GOT3 (cell line): ENCODE data around the gene SIVA1.

Source experiments
- DNase-seq: peaks from one replicate; lab custom pipeline; 2025; ENCODE audit warnings: mixed read lengths; lab: John Stamatoyannopoulos, UW

SIVA1 gene

GRCh38 chr14:104771918-104772706, 19.2 kb downstream of the SIVA1 start:
- no peak for DNase-seq

DNA sequence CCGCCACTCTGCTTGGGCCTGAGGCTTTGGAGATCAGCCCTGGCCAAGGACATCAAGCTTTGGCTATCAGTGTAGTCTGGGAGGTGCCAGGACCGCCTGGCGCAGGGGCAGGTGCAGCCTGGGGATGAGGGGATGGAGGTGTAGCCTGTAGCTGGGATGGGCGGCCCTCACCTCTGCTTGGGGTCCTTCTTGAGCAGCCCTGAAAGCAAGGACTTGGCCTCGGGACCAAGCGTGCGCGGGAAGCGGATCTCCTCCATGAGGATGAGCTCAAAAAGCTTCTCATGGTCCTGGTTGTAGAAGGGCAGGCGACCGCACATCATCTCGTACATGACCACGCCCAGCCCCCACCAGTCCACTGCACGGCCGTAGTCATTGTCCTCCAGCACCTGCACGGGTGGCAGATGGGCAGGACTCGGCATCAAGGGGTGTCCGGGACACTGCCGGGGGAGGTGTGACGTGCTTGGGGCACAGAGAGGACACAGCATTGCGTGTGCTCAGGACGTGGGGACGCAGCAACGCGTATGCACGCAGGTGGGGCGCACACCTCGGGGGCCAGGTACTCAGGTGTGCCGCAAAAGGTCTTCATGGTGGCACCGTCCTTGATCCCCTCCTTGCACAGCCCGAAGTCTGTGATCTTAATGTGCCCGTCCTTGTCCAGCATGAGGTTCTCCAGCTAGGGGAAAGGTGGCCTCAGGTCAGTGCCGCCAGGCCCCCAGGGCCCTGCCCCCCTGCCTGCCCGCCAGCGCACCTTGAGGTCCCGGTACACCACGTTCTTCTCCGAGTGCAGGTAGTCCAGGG, 20.0 kb downstream of the SIVA1 start:
- no peak for DNase-seq

GRCh38 chr14:104773505-104774452, 20.8 kb downstream of the SIVA1 start:
- DNase-seq: no peak

DNA sequence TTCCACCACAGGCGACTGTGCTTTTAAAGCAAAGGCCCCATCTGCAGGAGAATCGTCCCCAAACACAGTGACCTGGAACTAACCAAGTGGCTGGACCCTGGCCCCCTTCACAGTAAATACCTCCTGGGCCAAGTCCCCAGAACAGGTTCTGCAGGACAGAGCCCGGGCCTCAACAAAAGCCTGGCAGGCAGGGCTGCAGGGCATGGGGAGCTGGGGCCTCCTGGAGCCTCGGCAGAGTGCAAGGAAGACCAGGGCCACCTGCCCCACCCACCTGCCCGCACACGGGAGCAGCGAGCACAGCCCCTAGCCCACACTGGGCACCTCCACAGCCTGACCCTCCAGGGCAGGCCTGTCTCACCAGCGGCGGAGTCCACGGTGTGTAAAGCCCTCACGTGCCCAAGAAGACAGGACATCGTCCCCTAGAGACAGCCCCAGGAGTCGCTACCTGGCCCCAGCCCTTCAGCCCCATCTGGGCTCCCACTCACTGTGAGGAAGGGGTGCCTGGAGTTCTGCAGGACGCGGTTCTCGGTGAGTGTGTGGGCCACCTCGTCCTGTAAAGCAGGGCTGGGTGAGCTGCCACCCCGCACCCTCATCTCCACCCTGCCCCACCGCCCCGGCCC, 21.6 kb downstream of the SIVA1 start:
- DNase-seq: no peak

- DNase-seq: no peak
Measured at GRCh38 chr14:104775073-104775489, 22.1 kb downstream of the SIVA1 start.

DNA sequence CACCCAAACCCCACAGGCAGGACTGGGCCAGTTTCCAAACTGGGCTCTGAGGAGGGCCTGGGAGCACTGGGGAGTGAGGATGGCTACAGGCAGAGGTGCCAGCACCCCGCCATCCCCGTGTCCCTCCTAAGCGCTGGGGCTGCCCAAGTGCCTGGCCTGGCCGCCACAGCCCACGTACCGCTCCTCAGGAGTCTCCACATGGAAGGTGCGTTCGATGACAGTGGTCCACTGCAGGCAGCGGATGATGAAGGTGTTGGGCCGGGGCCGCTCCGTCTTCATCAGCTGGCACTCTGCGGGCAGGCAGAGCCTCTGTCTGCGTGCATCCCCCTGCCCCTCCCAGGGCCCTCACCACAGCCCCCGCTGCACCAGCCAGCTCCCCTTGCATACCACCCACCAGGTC, 23.5 kb downstream of the SIVA1 start:
- no peak for DNase-seq

- no peak for DNase-seq
Measured at GRCh38 chr14:104776961-104777807, 24.2 kb downstream of the SIVA1 start.

DNA sequence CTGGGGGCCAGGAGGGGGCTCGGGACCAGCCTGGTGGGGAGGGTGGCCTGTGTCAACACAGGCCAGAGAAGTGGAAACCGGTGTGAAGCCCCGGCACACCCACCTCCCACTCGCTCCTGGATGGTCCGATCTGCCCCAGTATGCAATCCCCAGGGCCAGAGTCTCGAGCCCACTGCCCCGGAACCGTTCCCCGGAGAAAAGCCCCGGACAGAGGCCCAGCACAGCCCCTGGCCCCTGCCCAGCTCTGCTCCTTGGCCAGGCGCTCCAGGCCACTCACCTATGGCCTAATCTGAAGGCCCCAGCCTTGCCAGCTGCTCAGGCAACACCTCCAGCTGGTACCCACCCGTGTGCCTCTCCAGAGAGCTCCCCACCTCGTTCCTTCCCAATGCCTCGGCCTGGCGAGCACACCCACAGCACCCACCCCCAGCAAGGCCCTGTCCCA, 24.9 kb downstream of the SIVA1 start:
- no peak for DNase-seq

GRCh38 chr14:104778694-104779331, 25.9 kb downstream of the SIVA1 start:
- DNase-seq: no peak

- DNase-seq: no peak
Measured at GRCh38 chr14:104779776-104780512, 27.0 kb downstream of the SIVA1 start.

DNA sequence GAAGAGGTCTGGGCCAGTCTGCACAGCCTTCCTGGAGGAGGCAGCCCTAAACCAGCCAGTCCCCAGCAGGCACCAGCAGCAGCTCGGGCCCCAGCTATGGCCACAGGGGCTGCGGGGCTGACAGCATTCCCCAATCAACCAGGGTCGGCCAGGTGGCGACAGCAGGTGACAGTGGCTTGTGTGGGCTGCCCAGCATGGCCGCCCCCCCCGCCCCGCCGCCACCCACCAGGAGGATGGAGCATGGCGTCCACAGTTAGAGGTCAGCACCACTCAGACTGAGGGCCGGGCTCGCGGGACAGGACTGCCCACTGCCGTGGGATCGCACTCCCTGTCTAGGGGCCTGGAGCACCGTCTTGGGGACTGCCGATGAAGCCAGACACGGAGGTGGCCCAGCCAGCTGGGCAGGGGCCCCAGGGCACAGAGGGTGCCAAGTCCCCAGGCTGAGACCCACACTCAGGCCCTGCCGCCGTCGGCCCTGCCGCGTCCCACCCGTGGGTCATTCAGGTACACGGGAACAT, 27.6 kb downstream of the SIVA1 start:
- no peak for DNase-seq

- DNase-seq: no peak
Measured at GRCh38 chr14:104781271-104782077, 28.5 kb downstream of the SIVA1 start.

GRCh38 chr14:104782086-104782807, 29.3 kb downstream of the SIVA1 start:
- no peak for DNase-seq

GRCh38 chr14:104782808-104783139, 29.8 kb downstream of the SIVA1 start:
- DNase-seq: no peak

- no peak for DNase-seq
Measured at GRCh38 chr14:104783484-104784217, 30.7 kb downstream of the SIVA1 start.

DNA sequence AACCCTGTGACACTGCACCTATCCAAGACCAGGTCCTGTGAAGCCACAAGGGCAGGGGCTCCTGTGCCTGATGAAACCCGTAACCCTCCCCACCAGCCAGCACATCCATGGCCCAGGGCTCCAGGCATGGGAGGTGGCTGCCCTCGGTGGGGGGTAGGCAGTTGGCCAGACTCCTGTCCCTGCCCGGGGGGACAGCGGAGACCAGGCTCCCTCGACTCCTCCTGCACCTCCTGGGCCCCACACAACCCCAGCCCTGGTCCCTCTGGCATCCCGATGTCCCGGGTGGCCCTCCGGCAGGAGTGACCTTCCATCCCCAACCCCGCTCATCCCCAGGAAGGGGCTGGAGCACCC, 31.2 kb downstream of the SIVA1 start:
- DNase-seq: no peak
